CD4-positive, CD25-positive, alpha-beta regulatory T cell (primary cell): ENCODE measurements around the gene TSC22D2. TPM values are rescaled to one million over a fixed set of nuclear protein-coding genes. Genes with fewer than 3 reads are reported as not detected.

Experiments used
- ATAC-seq, 2 donors: fragments of 150-1000 bp; cut with Tn5 transposase; one replicate each; pipeline ENCODE4 v1.10.0; 2021; ENCODE audit warnings: low read depth in 2 of 2, moderate number of reproducible peaks in 2 of 2, moderate library complexity in 1 of 2
- DNase-seq, 3 donors: peaks; one replicate each; pipeline versions ENCODE4 v3.0.0 to v3.0.0-alpha.2; 2012 to 2022; ENCODE audit warnings: mixed read lengths in 1 of 3
- H3K27ac ChIP-seq: one replicate; pipeline ENCODE4 v1.7.0; 2013; ENCODE audit warnings: mild to moderate bottlenecking, low read length; ENCODE audit not compliant: insufficient read depth, poor library complexity, severe bottlenecking
- H3K27me3 ChIP-seq: one replicate; pipeline ENCODE4 v1.7.0; 2013; ENCODE audit warnings: low read length; ENCODE audit not compliant: control insufficient read depth, insufficient read depth
- H3K36me3 ChIP-seq: one replicate; pipeline ENCODE4 v1.7.0; 2013; ENCODE audit warnings: mild to moderate bottlenecking, low read length, moderate library complexity; ENCODE audit not compliant: control insufficient read depth, insufficient read depth
- H3K4me1 ChIP-seq: 2 replicates; pipeline ENCODE4 v1.7.0; 2013; ENCODE audit warnings: mild to moderate bottlenecking, low read length; ENCODE audit not compliant: insufficient read depth, control insufficient read depth, poor library complexity, severe bottlenecking
- H3K4me3 ChIP-seq: one replicate; pipeline ENCODE4 v1.7.0; 2013; ENCODE audit warnings: low read depth, mild to moderate bottlenecking, low read length, moderate library complexity
- H3K9me3 ChIP-seq, 2 experiments: 1 replicate in 1 of 2; 2 replicates in 1 of 2; pipeline ENCODE4 v1.7.0; 2013; ENCODE audit warnings: low read length in 2 of 2, mild to moderate bottlenecking in 1 of 2, moderate library complexity in 1 of 2; ENCODE audit not compliant: control insufficient read depth in 2 of 2
- H3K27ac Mint-ChIP-seq, 3 donors: one replicate each; pipeline ENCODE4 v1.8.0; 2020 to 2022; ENCODE audit warnings: mild to moderate bottlenecking in 3 of 3, mixed read lengths in 3 of 3, moderate library complexity in 2 of 3
- H3K27me3 Mint-ChIP-seq: one replicate; pipeline ENCODE4 v1.8.0; 2022; ENCODE audit warnings: mild to moderate bottlenecking, mixed read lengths
- H3K36me3 Mint-ChIP-seq: one replicate; pipeline ENCODE4 v1.8.0; 2020; ENCODE audit warnings: mixed read lengths
- H3K4me1 Mint-ChIP-seq, 4 donors: one replicate each; pipeline ENCODE4 v1.8.0; 2020 to 2022; ENCODE audit warnings: mixed read lengths in 4 of 4, mild to moderate bottlenecking in 1 of 4
- H3K4me3 Mint-ChIP-seq, 4 donors: one replicate each; pipeline ENCODE4 v1.8.0; 2020 to 2022; ENCODE audit warnings: mild to moderate bottlenecking in 4 of 4, mixed read lengths in 4 of 4, moderate library complexity in 3 of 4
- H3K9me3 Mint-ChIP-seq, 7 donors: one replicate each; pipeline ENCODE4 v1.8.0; 2020 to 2022; ENCODE audit warnings: mixed read lengths in 7 of 7, mild to moderate bottlenecking in 3 of 7, moderate library complexity in 2 of 7
- polyA plus RNA-seq, 4 donors: library from polyadenylated mRNA; unstranded; fragments of 300-500 nt; fragmentation: Illumina TruSeq; gene quantifications; one replicate each; pipeline ENCODE4 v1.2.3, GENCODE V29; 2021
- total RNA-seq: library from RNA; stranded (reverse); gene quantifications from one replicate; pipeline ENCODE4 v1.2.3, GENCODE V29; 2022

TSC22D2 gene
- total and polyA plus RNA-seq, 5 donors from 2014 or later = 4.9 to 49.0 (median 6.6) TPM

GRCh38 chr3:150399060-150399459 is 9.0 kb upstream of the TSC22D2 start:
- Mint-ChIP-seq H3K27ac (no peak overlapping the region), H3K27me3 (peaks cover 25% of the 10 kb centered on the region), H3K4me3 (no peak overlapping the region), H3K9me3 (peaks cover 0 to 2% (median 0%) of the 10 kb centered on the region in 7 donors), H3K4me1 (peaks cover 0 to 4% (median under 1%) of the 10 kb centered on the region in 4 donors), H3K36me3 (no peaks in the 10 kb centered on the region)
- Histone ChIP-seq H3K27me3 (peaks cover 13% of the 10 kb centered on the region), H3K4me1 (no peaks in the 10 kb centered on the region), H3K9me3 (no peaks in the 10 kb centered on the region), H3K27ac (no peak overlapping the region), H3K36me3 (no peaks in the 10 kb centered on the region), H3K4me3 (no peak overlapping the region)
- DNase-seq = no peak
- no peak for ATAC-seq

GRCh38 chr3:150401285-150401684 is 6.8 kb upstream of the TSC22D2 start:
- DNase-seq (no peak), ATAC-seq (no peak)
- Histone ChIP-seq H3K36me3 (no peaks in the 10 kb centered on the region), H3K27me3 (peaks cover 12% of the 10 kb centered on the region), H3K4me3 (no peak overlapping the region), H3K4me1 (no peaks in the 10 kb centered on the region), H3K27ac (no peak overlapping the region), H3K9me3 (no peaks in the 10 kb centered on the region)
- peaks cover 0 to 4% (median 2%) of the 10 kb centered on the region in 4 donors for H3K4me1 Mint-ChIP-seq
- H3K27ac Mint-ChIP-seq = no peak overlapping the region
- H3K27me3 Mint-ChIP-seq = peaks cover 27% of the 10 kb centered on the region
- H3K4me3 Mint-ChIP-seq = no peak overlapping the region
- no peaks in the 10 kb centered on the region for H3K36me3 Mint-ChIP-seq
- H3K9me3 Mint-ChIP-seq = peaks cover 0 to 2% (median 0%) of the 10 kb centered on the region in 7 donors

GRCh38 chr3:150402217-150402616 is 5.9 kb upstream of the TSC22D2 start:
- H3K36me3 Mint-ChIP-seq = no peaks in the 10 kb centered on the region
- ATAC-seq (no peak), DNase-seq (no peak)
- Histone ChIP-seq H3K27ac (no peak overlapping the region), H3K27me3 (peaks cover 10% of the 10 kb centered on the region), H3K9me3 (no peaks in the 10 kb centered on the region), H3K4me1 (no peaks in the 10 kb centered on the region), H3K36me3 (no peaks in the 10 kb centered on the region), H3K4me3 (no peak overlapping the region)
- H3K4me3 Mint-ChIP-seq = no peak overlapping the region
- peaks cover 4 to 6% (median 4%) of the 10 kb centered on the region in 4 donors for H3K4me1 Mint-ChIP-seq
- H3K9me3 Mint-ChIP-seq = peaks cover 0 to 2% (median 0%) of the 10 kb centered on the region in 7 donors
- H3K27me3 Mint-ChIP-seq = peaks cover 17% of the 10 kb centered on the region
- H3K27ac Mint-ChIP-seq = no peak overlapping the region

- Mint-ChIP-seq H3K27me3 (peaks cover 13% of the 10 kb centered on the region), H3K4me1 (peaks cover 6 to 13% (median 11%) of the 10 kb centered on the region in 4 donors), H3K4me3 (peak overlapping the region in 1 of 4 donors; percentile 69), H3K9me3 (no peaks in the 10 kb centered on the region), H3K27ac (no peak overlapping the region), H3K36me3 (no peaks in the 10 kb centered on the region)
- Histone ChIP-seq H3K9me3 (no peaks in the 10 kb centered on the region), H3K27ac (no peak overlapping the region), H3K4me1 (peaks cover 7% of the 10 kb centered on the region), H3K4me3 (no peak overlapping the region), H3K27me3 (peaks cover 5% of the 10 kb centered on the region), H3K36me3 (no peaks in the 10 kb centered on the region)
- DNase-seq = no peak
- ATAC-seq = no peak
Measured at GRCh38 chr3:150404023-150404422, 4.1 kb upstream of the TSC22D2 start.

- ATAC-seq (no peak), DNase-seq (no peak)
- peaks cover 16% of the 10 kb centered on the region for H3K27me3 Mint-ChIP-seq
- no peaks in the 10 kb centered on the region for H3K36me3 ChIP-seq
- H3K27ac ChIP-seq = peak overlapping the region; percentile 95
- no peaks in the 10 kb centered on the region for H3K36me3 Mint-ChIP-seq
- no peaks in the 10 kb centered on the region for H3K9me3 ChIP-seq
- peak overlapping the region; percentile 89 to 99 (median 95) for H3K4me3 Mint-ChIP-seq
- H3K4me1 ChIP-seq = peaks cover 23% of the 10 kb centered on the region
- no peaks in the 10 kb centered on the region for H3K27me3 ChIP-seq
- peak overlapping the region; percentile 97 for H3K4me3 ChIP-seq
- peaks cover 14 to 25% (median 23%) of the 10 kb centered on the region in 4 donors for H3K4me1 Mint-ChIP-seq
- H3K27ac Mint-ChIP-seq = peak overlapping the region; percentile 84 to 93 (median 89)
- H3K9me3 Mint-ChIP-seq = no peaks in the 10 kb centered on the region
Measured at GRCh38 chr3:150407051-150407807, 869 bp upstream of the TSC22D2 start.

- Histone ChIP-seq H3K4me1 (peaks cover 28% of the 10 kb centered on the region), H3K27me3 (no peaks in the 10 kb centered on the region), H3K27ac (peak overlapping the region; percentile 95), H3K36me3 (no peaks in the 10 kb centered on the region), H3K9me3 (no peaks in the 10 kb centered on the region), H3K4me3 (peak overlapping the region; percentile 97)
- H3K9me3 Mint-ChIP-seq = no peaks in the 10 kb centered on the region
- peak in 1 of 2 donors; percentile 2 for ATAC-seq
- H3K4me3 Mint-ChIP-seq = peak overlapping the region; percentile 89 to 99 (median 95)
- H3K36me3 Mint-ChIP-seq = no peaks in the 10 kb centered on the region
- no peak for DNase-seq
- H3K27ac Mint-ChIP-seq = peak overlapping the region; percentile 84 to 93 (median 89)
- H3K27me3 Mint-ChIP-seq = peaks cover 12% of the 10 kb centered on the region
- H3K4me1 Mint-ChIP-seq = peaks cover 20 to 31% (median 28%) of the 10 kb centered on the region in 4 donors
Measured at GRCh38 chr3:150407808-150408220, 284 bp upstream of the TSC22D2 start.

- Histone ChIP-seq H3K36me3 (no peaks in the 10 kb centered on the region), H3K4me3 (peak overlapping the region; percentile 84), H3K9me3 (no peaks in the 10 kb centered on the region), H3K4me1 (peaks cover 40% of the 10 kb centered on the region), H3K27ac (peak overlapping the region; percentile 95), H3K27me3 (no peaks in the 10 kb centered on the region)
- ATAC-seq (peak in 1 of 2 donors; percentile 47), DNase-seq (no peak)
- H3K27ac Mint-ChIP-seq = peak overlapping the region; percentile 93 to 97 (median 94)
- peak overlapping the region; percentile 89 to 99 (median 95) for H3K4me3 Mint-ChIP-seq
- H3K36me3 Mint-ChIP-seq = no peaks in the 10 kb centered on the region
- peaks cover 30 to 44% (median 32%) of the 10 kb centered on the region in 4 donors for H3K4me1 Mint-ChIP-seq
- H3K9me3 Mint-ChIP-seq = no peaks in the 10 kb centered on the region
- H3K27me3 Mint-ChIP-seq = peaks cover 7% of the 10 kb centered on the region
Measured at GRCh38 chr3:150409125-150409511, 1.0 kb downstream of the TSC22D2 start.
